DND-41 (cell line): ENCODE results near the gene LEAP2.

Experiments used
- ATAC-seq: fragments of 200-7000 bp; cut with Tn5 transposase; 3 replicates; pipeline ENCODE4 v1.9.1; 2021; ENCODE audit warnings: low read depth; ENCODE audit not compliant: insufficient read depth
- DNase-seq: peaks from one replicate; pipeline ENCODE4 v3.0.0-alpha.2; 2020
- H2AFZ ChIP-seq: 2 replicates; pipeline ENCODE4 v1.6.0; 2012; ENCODE audit warnings: low read depth, low read length
- H3K27ac ChIP-seq: 2 replicates; pipeline ENCODE4 v1.5.1; 2012; ENCODE audit warnings: low read length, inconsistent platforms
- H3K27me3 ChIP-seq: fragments of 200-600 bp; sonication (generic); 2 replicates; pipeline ENCODE4 v1.6.0; 2012; ENCODE audit warnings: low read length, mild to moderate bottlenecking, inconsistent platforms; ENCODE audit not compliant: insufficient read depth, poor library complexity
- H3K36me3 ChIP-seq: 2 replicates; pipeline ENCODE4 v1.5.1; 2012; ENCODE audit warnings: low read length, inconsistent platforms; ENCODE audit not compliant: insufficient read depth
- H3K4me1 ChIP-seq: 2 replicates; pipeline ENCODE4 v1.5.1; 2012; ENCODE audit warnings: mild to moderate bottlenecking, low read length; ENCODE audit not compliant: insufficient read depth
- H3K4me2 ChIP-seq: 2 replicates; pipeline ENCODE4 v1.6.0; 2012; ENCODE audit warnings: mild to moderate bottlenecking, moderate library complexity, low read length, inconsistent platforms; ENCODE audit not compliant: insufficient read depth
- H3K4me3 ChIP-seq, 2 experiments: fragments of 200-600 bp in 1 of 2; shearing (Covaris generic) in 1 of 2; 2 replicates each; pipeline ENCODE4 v1.5.1; 2012 to 2016; ENCODE audit warnings: inconsistent platforms in 2 of 2, low read length in 2 of 2, mild to moderate bottlenecking in 2 of 2, low read depth in 1 of 2, moderate library complexity in 1 of 2
- H3K79me2 ChIP-seq: 2 replicates; pipeline ENCODE4 v1.6.0; 2012; ENCODE audit warnings: low read length, inconsistent platforms; ENCODE audit not compliant: insufficient read depth
- H3K9ac ChIP-seq: 2 replicates; pipeline ENCODE4 v1.6.0; 2012; ENCODE audit warnings: low read depth, mild to moderate bottlenecking, inconsistent platforms, low read length, moderate library complexity
- H3K9me3 ChIP-seq: 2 replicates; pipeline ENCODE4 v1.5.1; 2012; ENCODE audit warnings: low read length, moderate library complexity, mild to moderate bottlenecking, inconsistent platforms; ENCODE audit not compliant: insufficient read depth, severe bottlenecking
- H4K20me1 ChIP-seq: 2 replicates; pipeline ENCODE4 v1.6.0; 2012; ENCODE audit warnings: low read length; ENCODE audit not compliant: insufficient read depth
- EZH2 ChIP-seq: IDR thresholded peaks from 3 replicates; pipeline ENCODE4 v1.6.1; 2012; ENCODE audit warnings: borderline replicate concordance, low read depth, mild to moderate bottlenecking, moderate library complexity, low read length, inconsistent platforms; ENCODE audit not compliant: severe bottlenecking
- TF ChIP-seq, protein P1 (sequence below): IDR thresholded peaks from 2 replicates; pipeline ENCODE4 v1.5.1; 2012; ENCODE audit warnings: borderline replicate concordance, low read length, moderate library complexity, mild to moderate bottlenecking; ENCODE audit not compliant: poor library complexity, severe bottlenecking; ENCODE audit errors: extremely low read depth

LEAP2 gene

DNA sequence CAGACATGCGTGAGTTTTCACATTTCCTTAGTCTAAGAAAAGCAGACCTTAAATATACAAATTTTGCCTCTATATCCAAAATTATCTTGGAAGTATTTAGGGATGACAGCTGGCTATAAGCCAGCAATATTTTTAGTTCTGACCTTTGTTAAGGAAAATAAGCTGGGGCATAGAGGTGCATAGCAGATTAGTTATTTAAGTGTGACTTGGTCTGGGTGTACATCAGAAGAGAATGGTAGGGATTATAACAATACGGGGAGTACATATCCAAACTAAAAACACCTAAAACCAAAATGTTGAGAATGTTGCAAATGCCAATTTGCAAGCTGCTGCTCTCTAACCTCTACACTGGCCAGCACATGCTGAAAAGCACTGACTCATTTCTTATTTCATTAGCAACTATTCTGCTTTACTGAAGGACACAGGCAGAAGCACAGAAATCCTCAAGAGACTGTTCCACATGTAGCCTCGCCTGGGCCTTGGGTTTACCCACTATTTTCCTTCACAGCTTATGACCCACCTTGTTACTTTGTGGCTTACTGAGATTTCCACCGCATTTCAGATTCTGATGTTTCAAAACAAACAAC lies 22.3 kb downstream of the LEAP2 start:
- DNase-seq = no peak
- TF ChIP-seq, protein P1, sequence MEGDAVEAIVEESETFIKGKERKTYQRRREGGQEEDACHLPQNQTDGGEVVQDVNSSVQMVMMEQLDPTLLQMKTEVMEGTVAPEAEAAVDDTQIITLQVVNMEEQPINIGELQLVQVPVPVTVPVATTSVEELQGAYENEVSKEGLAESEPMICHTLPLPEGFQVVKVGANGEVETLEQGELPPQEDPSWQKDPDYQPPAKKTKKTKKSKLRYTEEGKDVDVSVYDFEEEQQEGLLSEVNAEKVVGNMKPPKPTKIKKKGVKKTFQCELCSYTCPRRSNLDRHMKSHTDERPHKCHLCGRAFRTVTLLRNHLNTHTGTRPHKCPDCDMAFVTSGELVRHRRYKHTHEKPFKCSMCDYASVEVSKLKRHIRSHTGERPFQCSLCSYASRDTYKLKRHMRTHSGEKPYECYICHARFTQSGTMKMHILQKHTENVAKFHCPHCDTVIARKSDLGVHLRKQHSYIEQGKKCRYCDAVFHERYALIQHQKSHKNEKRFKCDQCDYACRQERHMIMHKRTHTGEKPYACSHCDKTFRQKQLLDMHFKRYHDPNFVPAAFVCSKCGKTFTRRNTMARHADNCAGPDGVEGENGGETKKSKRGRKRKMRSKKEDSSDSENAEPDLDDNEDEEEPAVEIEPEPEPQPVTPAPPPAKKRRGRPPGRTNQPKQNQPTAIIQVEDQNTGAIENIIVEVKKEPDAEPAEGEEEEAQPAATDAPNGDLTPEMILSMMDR = no peak
- no peak for TF ChIP-seq EZH2
- no peak for ATAC-seq
- no peaks in the 10 kb centered on the region for H3K9me3 ChIP-seq
- no peak overlapping the region for H3K9ac ChIP-seq
- no peak overlapping the region for H2AFZ ChIP-seq
- H3K4me3 ChIP-seq = no peak overlapping the region
- peaks cover 90% of the 10 kb centered on the region for H3K36me3 ChIP-seq
- H3K27ac ChIP-seq = no peak overlapping the region
- no peaks in the 10 kb centered on the region for H3K27me3 ChIP-seq
- H3K4me1 ChIP-seq = no peaks in the 10 kb centered on the region
- no peak overlapping the region for H3K4me2 ChIP-seq
- H4K20me1 ChIP-seq = no peaks in the 10 kb centered on the region
- H3K79me2 ChIP-seq = peaks cover 2% of the 10 kb centered on the region; the same call in 1 of the 2 replicates

DNA sequence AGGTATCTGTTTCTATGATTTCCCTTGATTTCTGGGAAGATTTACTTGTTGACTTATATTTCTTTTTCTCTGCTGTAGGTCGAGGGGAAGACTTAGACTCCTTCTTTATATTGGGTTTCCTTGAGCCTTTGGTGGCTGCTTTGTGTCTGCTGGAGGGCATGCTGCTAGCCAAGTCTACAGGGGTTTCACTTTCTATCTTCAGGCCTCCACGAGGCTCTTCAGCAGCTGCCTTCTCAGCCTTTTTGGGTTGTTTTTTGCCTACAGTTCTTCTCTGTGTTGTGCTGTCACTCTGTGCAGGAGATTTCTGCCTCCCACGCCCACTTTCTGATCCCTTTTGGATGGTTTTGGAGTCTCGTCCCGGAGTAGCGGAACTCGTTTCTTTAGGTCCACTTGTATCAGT lies 23.2 kb downstream of the LEAP2 start:
- Histone ChIP-seq H2AFZ (no peak overlapping the region), H3K27me3 (no peaks in the 10 kb centered on the region)
- no peak for DNase-seq

DNA sequence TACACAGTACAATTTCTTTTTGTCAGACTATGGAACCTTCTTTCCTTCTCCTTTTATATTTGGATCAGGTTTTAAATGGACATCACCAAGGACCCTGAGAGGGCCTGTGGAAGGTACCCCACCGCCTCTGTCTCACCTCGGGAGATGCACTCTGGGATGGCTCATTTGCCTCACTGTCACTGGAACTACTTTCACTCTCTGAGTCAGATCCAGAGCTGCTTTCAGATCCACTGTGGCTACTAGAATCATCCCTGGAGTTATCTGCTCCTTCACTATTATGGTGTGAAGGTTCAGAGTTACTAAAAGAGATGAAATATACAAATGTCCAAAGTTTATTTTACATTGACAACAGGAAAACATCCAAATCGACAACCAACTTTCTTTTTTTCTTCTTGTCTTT lies 24.6 kb downstream of the LEAP2 start:
- Histone ChIP-seq H3K9ac (no peak overlapping the region), H3K36me3 (peaks cover 92% of the 10 kb centered on the region), H3K4me2 (no peak overlapping the region), H3K4me1 (no peaks in the 10 kb centered on the region), H2AFZ (no peak overlapping the region), H3K4me3 (no peak overlapping the region), H3K27me3 (no peaks in the 10 kb centered on the region), H4K20me1 (no peaks in the 10 kb centered on the region), H3K9me3 (no peaks in the 10 kb centered on the region), H3K79me2 (peaks cover 2% of the 10 kb centered on the region; the same call in 1 of the 2 replicates), H3K27ac (no peak overlapping the region)
- no peak for ATAC-seq
- TF ChIP-seq, protein P1 = no peak
- no peak for TF ChIP-seq EZH2
- DNase-seq = no peak

More for the DNA sequence above, 23.2 kb downstream of the LEAP2 start:
- Histone ChIP-seq H3K4me3 (no peak overlapping the region), H3K36me3 (peaks cover 94% of the 10 kb centered on the region), H3K4me1 (no peaks in the 10 kb centered on the region), H3K79me2 (peaks cover 2% of the 10 kb centered on the region; the same call in 1 of the 2 replicates), H3K4me2 (no peak overlapping the region), H3K9ac (no peak overlapping the region), H3K9me3 (no peaks in the 10 kb centered on the region), H4K20me1 (no peaks in the 10 kb centered on the region), H3K27ac (no peak overlapping the region)
- TF ChIP-seq, protein P1 = no peak
- no peak for TF ChIP-seq EZH2
- no peak for ATAC-seq
